ENCODE data around the gene INPP5D. TPM values are rescaled to one million over a fixed set of nuclear protein-coding genes. Genes with fewer than 3 reads are reported as not detected.
A peak's percentile ranks its signal among the peaks of the same experiment; 100 is the strongest.

INPP5D gene
- total and polyA plus RNA-seq, 2 donors (not counting 1 experiment from before 2014, with no cell fraction given) = 152 to 444 TPM

- Mint-ChIP-seq H3K27me3 (no peaks in the 10 kb centered on the region), H3K4me3 (peak overlapping the region; percentile 78), H3K9me3 (ENCODE audit: insufficient read depth) (no peaks in the 10 kb centered on the region), H3K27ac (peak overlapping the region; percentile 94), H3K4me1 (peaks cover 96% of the 10 kb centered on the region)
- ChIA-PET POLR2A (interaction anchor here (1.2 to 8.4 kb wide), 8 partner anchors 7 to 41 kb away, joined by 3 to 112 read pairs (median 19); partner anchors contain the start of gene INPP5D), CTCF (interaction anchor here (0.9 to 7.9 kb wide), 11 partner anchors 7 to 168 kb away, joined by 3 to 70 read pairs (median 6); partner anchors contain the start of genes ATG16L1 and INPP5D)
- ATAC-seq (ENCODE audit: low read depth) (no peak), DNase-seq (peak; percentile 51)
- no peaks in the 10 kb centered on the region for H3K9me3 ChIP-seq (ENCODE audit: control extremely low read depth in 1 of 3, control insufficient read depth in 2 of 3, insufficient read depth in 1 of 3, low read length in 2 of 3)
- 19% methylated on average over 8 of the region's 9 CpGs for WGBS (ENCODE audit: insufficient coverage)
- peaks cover 5% of the 10 kb centered on the region for H4K20me1 ChIP-seq (ENCODE audit: control insufficient read depth, insufficient read depth, low read length, poor library complexity, severe bottlenecking)
- no peaks in the 10 kb centered on the region for H3K27me3 ChIP-seq (replicated peaks in 1 of 4; ENCODE audit: control extremely low read depth in 1 of 4, control insufficient read depth in 3 of 4, insufficient read depth in 4 of 4, low read length in 3 of 4)
- H3K79me2 ChIP-seq (ENCODE audit: control insufficient read depth, insufficient read depth, low read length) = peaks cover 96% of the 10 kb centered on the region
- H3K4me3 ChIP-seq (ENCODE audit: control extremely low read depth in 1 of 5, extremely low read depth in 1 of 5, insufficient read depth in 1 of 5, low read depth in 2 of 5, low read length in 4 of 5) = peak overlapping the region in 3 of 5 experiments; percentile 1 to 48 (median 7)
- intact Hi-C loops (cut with micrococcal nuclease) = loop anchor here (1.0 to 5.0 kb wide), 3 partner anchors 17 to 39 kb away; partner anchors contain the start of gene INPP5D
- H3K27ac ChIP-seq (ENCODE audit: low read length in 2 of 2) = peak overlapping the region; percentile 88
- H3K9ac ChIP-seq (ENCODE audit: low read length) = peak overlapping the region; percentile 38
- peaks cover 0 to 80% of the 10 kb centered on the region in 2 experiments for H3K36me3 ChIP-seq (replicated peaks in 1 of 2; ENCODE audit: control extremely low read depth in 1 of 2, control insufficient read depth in 1 of 2, extremely low read depth in 1 of 2, insufficient read depth in 2 of 2, low read length in 1 of 2)
- H2AFZ ChIP-seq (ENCODE audit: insufficient read depth, low read depth, low read length, poor library complexity, severe bottlenecking) = no peak overlapping the region
- H3K4me1 ChIP-seq (ENCODE audit: control insufficient read depth in 2 of 2, insufficient read depth in 2 of 2, low read length in 2 of 2) = peaks cover 97 to 100% of the 10 kb centered on the region in 2 donors
- H3K4me2 ChIP-seq (replicated peaks; ENCODE audit: low read depth, low read length, poor library complexity, severe bottlenecking) = peak overlapping the region; percentile 72
- TF ChIP-seq EZH2 (IDR thresholded peaks at IDR 0.05; ENCODE audit: borderline replicate concordance, insufficient read depth, low read depth, low read length, poor library complexity, severe bottlenecking) = no peak
- no peak for TF ChIP-seq CTCF (IDR thresholded peaks at IDR 0.05)
These were observed 23.0 kb downstream of the INPP5D start for GRCh38 chr2:233082931-233083755.
